Cardiac muscle cell (in vitro differentiated cells and primary cell): ENCODE results near the gene TNFAIP1. TPM values are rescaled to one million over a fixed set of nuclear protein-coding genes. Genes with fewer than 3 reads are reported as not detected.

Experiments used
- DNase-seq, 2 donors: peaks; one replicate each; pipeline versions ENCODE4 v3.0.0 to v3.0.0-alpha.2; 2010 to 2017; ENCODE audit warnings: low read depth in 1 of 2, low spot score in 1 of 2
- H3K27ac ChIP-seq: fragments of 200-600 bp; sonication (generic); 2 replicates; pipeline ENCODE4 v1.5.1; 2016
- H3K27me3 ChIP-seq: fragments of 200-600 bp; sonication (generic); 2 replicates; pipeline ENCODE4 v1.6.0; 2016; ENCODE audit warnings: control low read depth
- H3K36me3 ChIP-seq: fragments of 200-600 bp; sonication (generic); 2 replicates; pipeline ENCODE4 v1.5.1; 2016; ENCODE audit warnings: control low read depth
- H3K4me1 ChIP-seq: fragments of 200-600 bp; sonication (generic); 2 replicates; pipeline ENCODE4 v1.8.1; 2017; ENCODE audit warnings: low read depth, mild to moderate bottlenecking, mixed run types
- H3K4me3 ChIP-seq: fragments of 200-600 bp; sonication (generic); 2 replicates; pipeline ENCODE4 v1.5.1; 2016; ENCODE audit warnings: mild to moderate bottlenecking
- H3K9me3 ChIP-seq: fragments of 200-600 bp; sonication (generic); 2 replicates; pipeline ENCODE4 v1.5.1; 2017; ENCODE audit warnings: low read depth, mild to moderate bottlenecking, control low read depth
- CTCF ChIP-seq: IDR thresholded peaks from 2 replicates; pipeline ENCODE4 v1.5.1; 2012; ENCODE audit warnings: low read depth, mild to moderate bottlenecking, low read length
- polyA plus RNA-seq: library from polyadenylated mRNA; unstranded; fragments of >200 nt; fragmentation: Nextera tagmentation; extraction: Ambion mirVana; gene quantifications from 2 replicates; pipeline ENCODE4 v1.2.1, GENCODE V29; 2016
- total RNA-seq: library from RNA; depleted of rRNA; stranded (reverse); fragments of >200 nt; gene quantifications from 2 replicates; pipeline ENCODE4 v1.2.3, GENCODE V29; 2016

TNFAIP1 gene
- total and polyA plus RNA-seq, 2 experiments from 2014 or later = 35.7 to 56.5 TPM

- Histone ChIP-seq H3K27ac (no peak overlapping the region), H3K4me1 (no peaks in the 10 kb centered on the region), H3K36me3 (no peaks in the 10 kb centered on the region), H3K27me3 (peaks cover 38% of the 10 kb centered on the region), H3K9me3 (no peaks in the 10 kb centered on the region), H3K4me3 (no peak overlapping the region)
- DNase-seq = no peak
- TF ChIP-seq CTCF = no peak
Measured at GRCh38 chr17:28388106-28388505, 52.5 kb downstream of the TNFAIP1 start.

DNA sequence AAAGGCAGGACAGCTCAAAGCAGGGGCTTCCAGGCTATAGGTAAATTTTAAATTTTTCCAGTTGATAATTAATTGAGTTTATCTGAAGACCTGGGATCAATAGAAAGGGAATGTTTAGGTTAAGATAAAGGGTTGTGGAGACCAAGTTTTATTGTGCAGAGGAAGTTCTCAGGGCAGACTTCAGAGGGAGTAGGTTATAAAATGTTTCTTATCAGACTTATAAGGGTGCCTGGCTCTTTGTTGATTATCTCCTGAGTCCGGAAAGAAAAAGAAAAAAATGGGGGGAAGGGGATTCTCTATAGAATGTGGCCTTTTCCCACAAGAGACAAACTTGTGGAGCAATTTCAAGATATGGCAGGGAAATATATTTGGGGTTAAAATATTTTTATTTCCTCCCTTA lies 54.6 kb downstream of the TNFAIP1 start:
- Histone ChIP-seq H3K36me3 (no peaks in the 10 kb centered on the region), H3K9me3 (no peaks in the 10 kb centered on the region), H3K27ac (no peak overlapping the region), H3K4me3 (no peak overlapping the region), H3K4me1 (no peaks in the 10 kb centered on the region), H3K27me3 (peaks cover 18% of the 10 kb centered on the region)
- no peak for TF ChIP-seq CTCF
- DNase-seq = no peak

DNA sequence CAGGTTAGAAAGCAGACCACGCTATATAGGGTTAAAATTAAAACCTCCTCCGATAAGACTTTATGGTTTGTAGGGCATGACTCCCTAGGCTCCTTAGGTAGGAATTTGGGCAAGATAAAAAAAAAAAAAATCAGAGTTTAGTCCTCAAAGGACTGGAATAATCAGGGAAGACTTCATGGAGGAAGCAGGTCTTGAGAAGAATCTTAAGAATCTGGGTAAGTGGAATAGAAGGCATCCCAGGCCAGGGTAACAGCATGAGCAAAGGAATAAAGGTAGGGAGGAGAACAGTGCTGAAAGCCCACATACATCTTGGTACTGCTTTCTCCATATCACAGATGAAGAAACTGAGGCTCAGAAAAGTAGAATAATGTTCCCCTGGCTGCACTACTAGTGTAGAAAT lies 55.0 kb downstream of the TNFAIP1 start:
- Histone ChIP-seq H3K9me3 (no peaks in the 10 kb centered on the region), H3K4me3 (no peak overlapping the region), H3K4me1 (no peaks in the 10 kb centered on the region), H3K27me3 (peaks cover 14% of the 10 kb centered on the region), H3K36me3 (no peaks in the 10 kb centered on the region), H3K27ac (no peak overlapping the region)
- no peak for DNase-seq
- no peak for TF ChIP-seq CTCF

DNA sequence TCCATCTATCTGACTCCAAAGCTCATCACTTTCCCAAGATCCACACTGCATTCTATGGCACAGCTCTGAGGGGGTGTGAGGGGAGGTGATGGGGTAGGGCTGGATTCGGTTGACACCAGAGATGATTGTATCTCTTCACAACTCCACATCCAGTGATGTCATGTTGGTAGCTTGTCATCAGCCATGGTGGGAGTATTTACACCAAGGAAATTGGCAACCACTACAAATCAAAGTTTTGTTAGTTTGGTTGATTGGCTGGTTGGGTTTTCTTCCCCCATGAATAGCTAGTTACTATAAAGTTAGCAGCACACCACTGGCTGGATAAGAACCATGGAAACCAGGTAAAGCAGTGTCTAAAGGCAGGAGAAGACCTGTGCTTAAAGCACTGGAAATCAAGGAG lies 55.4 kb downstream of the TNFAIP1 start:
- H3K27ac ChIP-seq = no peak overlapping the region
- no peaks in the 10 kb centered on the region for H3K36me3 ChIP-seq
- no peak overlapping the region for H3K4me3 ChIP-seq
- H3K27me3 ChIP-seq = peaks cover 9% of the 10 kb centered on the region
- H3K4me1 ChIP-seq = no peaks in the 10 kb centered on the region
- no peak for TF ChIP-seq CTCF
- DNase-seq = no peak
- H3K9me3 ChIP-seq = no peaks in the 10 kb centered on the region

DNA sequence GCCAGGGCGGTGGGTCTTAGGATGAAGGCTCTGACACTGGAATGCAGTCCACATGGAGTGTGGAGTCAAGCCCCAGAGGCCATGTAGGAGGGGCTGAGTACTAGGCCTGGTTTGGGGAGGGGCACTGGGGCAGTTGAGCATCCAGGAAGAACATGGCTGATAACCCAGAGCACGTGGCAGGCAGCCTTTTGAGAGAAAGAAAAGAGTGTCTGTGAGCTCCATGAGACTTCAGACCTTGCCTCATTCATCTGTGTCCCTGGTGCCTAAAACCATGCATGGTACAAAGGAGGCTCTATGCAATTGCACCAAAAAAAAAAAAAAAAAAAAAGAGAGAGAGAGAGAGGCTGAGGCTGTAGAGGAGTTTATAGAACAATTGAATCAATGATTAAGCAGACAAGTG lies 55.8 kb downstream of the TNFAIP1 start:
- no peak for DNase-seq
- no peaks in the 10 kb centered on the region for H3K36me3 ChIP-seq
- H3K4me1 ChIP-seq = no peaks in the 10 kb centered on the region
- H3K27me3 ChIP-seq = peaks cover 5% of the 10 kb centered on the region
- no peaks in the 10 kb centered on the region for H3K9me3 ChIP-seq
- no peak overlapping the region for H3K4me3 ChIP-seq
- TF ChIP-seq CTCF = no peak
- H3K27ac ChIP-seq = no peak overlapping the region

GRCh38 chr17:28392491-28392890 lies 56.9 kb downstream of the TNFAIP1 start:
- no peaks in the 10 kb centered on the region for H3K9me3 ChIP-seq
- no peak overlapping the region for H3K27ac ChIP-seq
- no peak for DNase-seq
- no peaks in the 10 kb centered on the region for H3K36me3 ChIP-seq
- H3K4me3 ChIP-seq = no peak overlapping the region
- no peak for TF ChIP-seq CTCF
- no peaks in the 10 kb centered on the region for H3K27me3 ChIP-seq
- H3K4me1 ChIP-seq = no peaks in the 10 kb centered on the region
